IMR-90 (cell line): ENCODE data around the gene GNPTG. TPM values are rescaled to one million over a fixed set of nuclear protein-coding genes. Genes with fewer than 3 reads are reported as not detected.

ENCODE experiments used
- ATAC-seq: fragments of 200-7000 bp; cut with Tn5 transposase; 2 replicates; pipeline ENCODE4 v1.9.1; 2020; ENCODE audit warnings: low read depth, mild to moderate bottlenecking, moderate library complexity
- BruUV-seq: library from RNA; stranded (reverse); fragments of 400-500 nt; replicated peaks from 2 replicates; lab custom pipeline; 2021; lab: Mats Ljungman, UMichigan
- CTCF ChIA-PET: fragments of 300-600 bp; formaldehyde crosslinking; extraction: SDS; loops from one replicate; lab custom pipeline; 2021; ENCODE audit warnings: antibody characterized with exemption; lab: Yijun Ruan, JAX
- POLR2A ChIA-PET: fragments of 300-600 bp; sonication (Branson Sonifier 250); formaldehyde crosslinking; loops from one replicate; lab custom pipeline; 2022; ENCODE audit warnings: antibody characterized with exemption; ENCODE audit not compliant: unreplicated experiment; lab: Charles Lee
- DNase-seq: peaks from one replicate; pipeline ENCODE4 v3.0.0; 2013
- H2AFZ ChIP-seq: replicated peaks from 2 replicates; pipeline ENCODE3; 2013; ENCODE audit warnings: low read length, mild to moderate bottlenecking; ENCODE audit not compliant: poor library complexity
- H2AK5ac ChIP-seq: 2 replicates; pipeline ENCODE4 v1.6.1; 2013; ENCODE audit warnings: low read depth, low read length, inconsistent platforms
- H2AK9ac ChIP-seq: replicated peaks from 2 replicates; pipeline ENCODE3; 2013; ENCODE audit warnings: mild to moderate bottlenecking, low read depth, low read length, moderate library complexity; ENCODE audit not compliant: poor library complexity
- H2BK120ac ChIP-seq: 2 replicates; pipeline ENCODE4 v1.6.1; 2013; ENCODE audit warnings: low read depth, low read length, inconsistent platforms
- H2BK15ac ChIP-seq: 3 replicates; pipeline ENCODE4 v1.6.1; 2013; ENCODE audit warnings: low read depth, low read length, inconsistent platforms
- H2BK20ac ChIP-seq: 2 replicates; pipeline ENCODE4 v1.6.1; 2013; ENCODE audit warnings: low read depth, mild to moderate bottlenecking, inconsistent platforms, low read length, moderate library complexity
- H2BK5ac ChIP-seq: 2 replicates; pipeline ENCODE4 v1.6.1; 2013; ENCODE audit warnings: mild to moderate bottlenecking, low read depth, low read length, inconsistent platforms; ENCODE audit not compliant: poor library complexity, severe bottlenecking
- H3K14ac ChIP-seq: replicated peaks from 2 replicates; pipeline ENCODE4 v1.6.1; 2013; ENCODE audit warnings: low read depth, low read length, inconsistent platforms
- H3K18ac ChIP-seq: 2 replicates; pipeline ENCODE4 v1.6.1; 2013; ENCODE audit warnings: low read depth, low read length, control low read depth
- H3K23ac ChIP-seq: 2 replicates; pipeline ENCODE4 v1.6.1; 2013; ENCODE audit warnings: low read depth, low read length, inconsistent platforms
- H3K27ac ChIP-seq: 2 replicates; pipeline ENCODE4 v1.5.1; 2013; ENCODE audit warnings: mild to moderate bottlenecking, control low read depth, low read length; ENCODE audit not compliant: insufficient read depth
- H3K27me3 ChIP-seq: 2 replicates; pipeline ENCODE4 v1.6.1; 2013; ENCODE audit warnings: low read length; ENCODE audit not compliant: control insufficient read depth, insufficient read depth
- H3K36me3 ChIP-seq: 2 replicates; pipeline ENCODE4 v1.6.1; 2013; ENCODE audit warnings: low read length, mixed read lengths; ENCODE audit not compliant: control insufficient read depth, insufficient read depth
- H3K4ac ChIP-seq: 2 replicates; pipeline ENCODE4 v1.6.1; 2013; ENCODE audit warnings: low read depth, low read length, inconsistent platforms
- H3K4me1 ChIP-seq: 2 replicates; pipeline ENCODE4 v1.6.1; 2013; ENCODE audit warnings: low read length, mixed read lengths; ENCODE audit not compliant: control insufficient read depth, insufficient read depth
- H3K4me2 ChIP-seq: 2 replicates; pipeline ENCODE4 v1.6.1; 2013; ENCODE audit warnings: low read depth, mild to moderate bottlenecking, control low read depth, low read length, moderate library complexity
- H3K4me3 ChIP-seq: 2 replicates; pipeline ENCODE4 v1.5.1; 2013; ENCODE audit warnings: low read depth, mild to moderate bottlenecking, control low read depth, low read length, moderate library complexity; ENCODE audit not compliant: insufficient read depth
- H3K56ac ChIP-seq: 2 replicates; pipeline ENCODE4 v1.6.1; 2013; ENCODE audit warnings: low read length, inconsistent platforms; ENCODE audit not compliant: insufficient read depth; ENCODE audit errors: extremely low read depth
- H3K79me1 ChIP-seq, 2 experiments: 2 replicates each; pipeline ENCODE4 v1.6.1; 2013; ENCODE audit warnings: low read length in 2 of 2, inconsistent platforms in 1 of 2, low read depth in 1 of 2
- H3K9ac ChIP-seq: 2 replicates; pipeline ENCODE4 v1.6.1; 2013; ENCODE audit warnings: low read depth, low read length, control low read depth
- H3K9me1 ChIP-seq: 2 replicates; pipeline ENCODE4 v1.6.1; 2013; ENCODE audit warnings: low read length, inconsistent platforms; ENCODE audit not compliant: insufficient read depth
- H3K9me3 ChIP-seq: 2 replicates; pipeline ENCODE4 v1.6.1; 2013; ENCODE audit warnings: low read length; ENCODE audit not compliant: control insufficient read depth, insufficient read depth
- H4K20me1 ChIP-seq: 2 replicates; pipeline ENCODE4 v1.6.1; 2013; ENCODE audit warnings: low read length, inconsistent platforms; ENCODE audit not compliant: insufficient read depth
- H4K5ac ChIP-seq: 2 replicates; pipeline ENCODE4 v1.6.1; 2013; ENCODE audit warnings: mild to moderate bottlenecking, low read depth, low read length, control low read depth
- H4K8ac ChIP-seq, 2 experiments: 2 replicates each; pipeline ENCODE4 v1.6.1; 2013; ENCODE audit warnings: low read depth in 2 of 2, low read length in 2 of 2, control low read depth in 1 of 2, inconsistent platforms in 1 of 2
- H4K91ac ChIP-seq: 2 replicates; pipeline ENCODE4 v1.6.1; 2013; ENCODE audit warnings: low read depth, low read length, inconsistent platforms; ENCODE audit not compliant: insufficient read depth
- BHLHE40 ChIP-seq: fragments of 150-350 bp; IDR thresholded peaks from 2 replicates; pipeline ENCODE4 v1.6.1; 2016; ENCODE audit warnings: mild to moderate bottlenecking, low read depth, low read length
- CEBPB ChIP-seq: IDR thresholded peaks from 2 replicates; pipeline ENCODE4 v1.6.1; 2012; ENCODE audit warnings: low read depth, low read length, improper control_type of control experiment
- FOS ChIP-seq: fragments of 150-350 bp; IDR thresholded peaks from 2 replicates; pipeline ENCODE4 v1.6.1; 2016; ENCODE audit warnings: low read depth, low read length
- MAFK ChIP-seq: IDR thresholded peaks from 2 replicates; pipeline ENCODE4 v1.6.1; 2012; ENCODE audit warnings: low read depth, low read length, improper control_type of control experiment
- MAZ ChIP-seq: IDR thresholded peaks from 2 replicates; pipeline ENCODE4 v1.6.1; 2012; ENCODE audit warnings: low read depth, mild to moderate bottlenecking, low read length, improper control_type of control experiment, moderate library complexity, borderline replicate concordance
- MXI1 ChIP-seq: IDR thresholded peaks from 2 replicates; pipeline ENCODE4 v1.6.1; 2012; ENCODE audit warnings: low read depth, mild to moderate bottlenecking, low read length, moderate library complexity, borderline replicate concordance
- NFE2L2 ChIP-seq: fragments of 150-350 bp; IDR thresholded peaks from 2 replicates; pipeline ENCODE4 v1.6.1; 2016; ENCODE audit warnings: low read depth, mild to moderate bottlenecking, low read length
- RAD21 ChIP-seq: IDR thresholded peaks from 2 replicates; pipeline ENCODE4 v1.6.1; 2012; ENCODE audit warnings: low read length, improper control_type of control experiment
- RCOR1 ChIP-seq: IDR thresholded peaks from 2 replicates; pipeline ENCODE4 v1.6.1; 2012; ENCODE audit warnings: mild to moderate bottlenecking, low read length, improper control_type of control experiment; ENCODE audit not compliant: insufficient replicate concordance
- SMC3 ChIP-seq: fragments of 150-350 bp; IDR thresholded peaks from 2 replicates; pipeline ENCODE4 v1.6.1; 2016; ENCODE audit warnings: low read depth, mild to moderate bottlenecking, antibody characterized with exemption, low read length, moderate library complexity
- WGBS, 2 experiments: methylation state at CpG; one replicate each; pipeline versions ENCODE4 v1.1.5 to v1.1.7; 2013; ENCODE audit warnings: missing lambda C conversion rate in 2 of 2; ENCODE audit not compliant: insufficient read length in 1 of 2; ENCODE audit errors: extremely low coverage in 2 of 2; 5-methylcytosine and 5-hydroxymethylcytosine counted together
- dilution Hi-C: fragments of 300-500 bp; cut with HindIII; formaldehyde crosslinking; loops from one replicate; pipeline ENCODE4 v1.14.3; 2018; ENCODE audit warnings: low sequenced_read_pairs; ENCODE audit not compliant: unreplicated experiment
- in situ Hi-C: fragments of 300-500 bp; cut with MboI; formaldehyde crosslinking; loops from 3 replicates; pipeline ENCODE4 v1.14.3; 2019; ENCODE audit warnings: low sequenced_read_pairs, inconsistent platforms, mixed read lengths
- intact Hi-C: fragments of 100-400 bp; cut with micrococcal nuclease; formaldehyde crosslinking; loops from 2 replicates; pipeline ENCODE4 v1.10.0; 2022
- polyA plus RNA-seq, 3 experiments: library from polyadenylated mRNA; depleted of rRNA; stranded (reverse); fragments of >200 nt; gene quantifications; 2 replicates each; pipeline ENCODE4 v1.2.3, GENCODE V29; 2012; ENCODE audit warnings: low replicate concordance in 1 of 3
- total RNA-seq: library from RNA; depleted of rRNA; stranded (reverse); fragments of >200 nt; gene quantifications from 2 replicates; pipeline ENCODE4 v1.2.3, GENCODE V29; 2012
- TF ChIP-seq, protein P1 (sequence below): fragments of 150-350 bp; IDR thresholded peaks from 2 replicates; pipeline ENCODE4 v1.6.1; 2017; ENCODE audit warnings: mild to moderate bottlenecking, antibody characterized with exemption, low read length, low read depth
- TF ChIP-seq, protein P2 (sequence below): fragments of 150-350 bp; IDR thresholded peaks from 2 replicates; pipeline ENCODE4 v1.6.1; 2016; ENCODE audit warnings: low read depth, mild to moderate bottlenecking, low read length, moderate library complexity, borderline replicate concordance

GNPTG gene
- total and polyA plus RNA-seq, 2 of the 4 experiments (the other 2 are of a cell fraction), result 14.9 to 70.8 TPM

DNA sequence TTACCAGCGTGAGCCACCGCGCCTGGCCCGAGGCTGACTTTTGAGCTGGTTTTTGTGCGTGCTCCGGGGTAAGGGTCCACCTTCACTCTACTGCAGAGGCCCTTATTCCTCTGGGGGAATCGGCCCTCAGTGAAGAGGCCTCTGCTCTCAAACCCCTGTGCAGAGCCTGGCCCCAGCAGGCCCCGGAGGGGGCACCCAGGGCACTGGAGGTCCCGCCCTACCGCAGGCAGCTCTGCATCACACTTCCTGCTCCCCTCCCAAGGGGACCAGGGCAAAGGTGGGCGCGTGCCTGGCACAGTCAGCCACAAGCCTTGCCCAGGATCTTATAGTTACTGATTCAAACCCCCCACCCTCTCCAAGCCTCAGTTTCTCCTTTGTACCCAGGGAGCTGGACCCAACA is 45.9 kb upstream of the GNPTG start (continued):
- TF ChIP-seq, protein P1, sequence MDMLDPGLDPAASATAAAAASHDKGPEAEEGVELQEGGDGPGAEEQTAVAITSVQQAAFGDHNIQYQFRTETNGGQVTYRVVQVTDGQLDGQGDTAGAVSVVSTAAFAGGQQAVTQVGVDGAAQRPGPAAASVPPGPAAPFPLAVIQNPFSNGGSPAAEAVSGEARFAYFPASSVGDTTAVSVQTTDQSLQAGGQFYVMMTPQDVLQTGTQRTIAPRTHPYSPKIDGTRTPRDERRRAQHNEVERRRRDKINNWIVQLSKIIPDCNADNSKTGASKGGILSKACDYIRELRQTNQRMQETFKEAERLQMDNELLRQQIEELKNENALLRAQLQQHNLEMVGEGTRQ, result no peak
- no peak for TF ChIP-seq RAD21
- TF ChIP-seq MAFK, result no peak
- TF ChIP-seq BHLHE40, result no peak
- no peak for TF ChIP-seq SMC3
- TF ChIP-seq RCOR1, result no peak

GRCh38 chr16:1306334-1306733 is 45.4 kb upstream of the GNPTG start:
- POLR2A ChIA-PET, result no interaction called here
- WGBS, 2 experiments, result no CpG with 5 or more reads among the region's 4 CpGs
- dilution Hi-C loops, result no loop called here
- TF ChIP-seq, protein P1, result no peak
- TF ChIP-seq FOS (no peak), MAFK (no peak), CEBPB (no peak), RAD21 (no peak), RCOR1 (no peak), NFE2L2 (no peak), SMC3 (no peak), MAZ (no peak), BHLHE40 (no peak), MXI1 (no peak)
- TF ChIP-seq, protein P2, sequence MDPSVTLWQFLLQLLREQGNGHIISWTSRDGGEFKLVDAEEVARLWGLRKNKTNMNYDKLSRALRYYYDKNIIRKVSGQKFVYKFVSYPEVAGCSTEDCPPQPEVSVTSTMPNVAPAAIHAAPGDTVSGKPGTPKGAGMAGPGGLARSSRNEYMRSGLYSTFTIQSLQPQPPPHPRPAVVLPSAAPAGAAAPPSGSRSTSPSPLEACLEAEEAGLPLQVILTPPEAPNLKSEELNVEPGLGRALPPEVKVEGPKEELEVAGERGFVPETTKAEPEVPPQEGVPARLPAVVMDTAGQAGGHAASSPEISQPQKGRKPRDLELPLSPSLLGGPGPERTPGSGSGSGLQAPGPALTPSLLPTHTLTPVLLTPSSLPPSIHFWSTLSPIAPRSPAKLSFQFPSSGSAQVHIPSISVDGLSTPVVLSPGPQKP, result no peak

More at GRCh38 chr16:1306334-1306733, 45.4 kb upstream of the GNPTG start:
- peaks cover 7% of the 10 kb centered on the region for H3K9me1 ChIP-seq
- no peak overlapping the region for H3K14ac ChIP-seq
- H2BK5ac ChIP-seq, result no peak overlapping the region
- no peak overlapping the region for H3K4ac ChIP-seq
- H3K4me2 ChIP-seq, result no peak overlapping the region
- H4K8ac ChIP-seq, result no peak overlapping the region
- DNase-seq (no peak), ATAC-seq (no peak)
- H2BK15ac ChIP-seq, result no peak overlapping the region
- H3K9ac ChIP-seq, result no peak overlapping the region
- peak overlapping the region; percentile 23 for H2AK9ac ChIP-seq
- no peaks in the 10 kb centered on the region for H3K27me3 ChIP-seq
- peaks cover 2% of the 10 kb centered on the region for H3K4me1 ChIP-seq
- H3K18ac ChIP-seq, result no peak overlapping the region
- no peaks in the 10 kb centered on the region for H3K36me3 ChIP-seq
- no peak overlapping the region for H3K56ac ChIP-seq
- BruUV-seq, result no TSS peak
- H3K23ac ChIP-seq, result no peak overlapping the region
- no peak overlapping the region for H3K4me3 ChIP-seq
- H2AFZ ChIP-seq, result no peak overlapping the region
- intact Hi-C loops, result no loop called here
- H2BK120ac ChIP-seq, result no peak overlapping the region
- H3K79me1 ChIP-seq, result peaks cover 3 to 16% of the 10 kb centered on the region in 2 experiments; a peak in 3 of 4 replicates
- CTCF ChIA-PET, result no interaction called here
- H2BK20ac ChIP-seq, result no peak overlapping the region
- H3K9me3 ChIP-seq, result no peaks in the 10 kb centered on the region
- H4K20me1 ChIP-seq, result peaks cover 15% of the 10 kb centered on the region
- H3K27ac ChIP-seq, result no peak overlapping the region
- no peak overlapping the region for H2AK5ac ChIP-seq
- H4K5ac ChIP-seq, result no peak overlapping the region
- in situ Hi-C loops, result no loop called here
- H4K91ac ChIP-seq, result no peak overlapping the region
